ENCODE results near the gene ACOT7. TPM values are rescaled to one million over a fixed set of nuclear protein-coding genes. Genes with fewer than 3 reads are reported as not detected.

ACOT7 gene
- polyA plus RNA-seq, 1 donor, result 28.1 TPM

GRCh38 chr1:6251233-6251632 is 142.3 kb downstream of the ACOT7 start:
- DNase-seq, result no peak

- no peak for DNase-seq
These were observed 143.6 kb downstream of the ACOT7 start for GRCh38 chr1:6249739-6250689.

- DNase-seq, result no peak
These were observed 144.4 kb downstream of the ACOT7 start for GRCh38 chr1:6248932-6249738.

- DNase-seq, result no peak
These were observed 145.3 kb downstream of the ACOT7 start for GRCh38 chr1:6248161-6248776.

GRCh38 chr1:6247651-6248050 is 145.9 kb downstream of the ACOT7 start:
- no peak for DNase-seq

GRCh38 chr1:6246497-6247467 is 146.8 kb downstream of the ACOT7 start:
- no peak for DNase-seq

- no peak for DNase-seq
These were observed 147.6 kb downstream of the ACOT7 start for GRCh38 chr1:6245869-6246496.

- DNase-seq, result peak; percentile 76
These were observed 148.3 kb downstream of the ACOT7 start for GRCh38 chr1:6245086-6245868.

GRCh38 chr1:6244401-6245049 is 149.0 kb downstream of the ACOT7 start:
- no peak for DNase-seq

GRCh38 chr1:6243993-6244392 is 149.6 kb downstream of the ACOT7 start, which contains the start of gene HES3:
Gene HES3, plus strand, starts transcription at chr1:6244179. Its CDS starts 187 bp downstream, at chr1:6244366.
- DNase-seq, result no peak

- no peak for DNase-seq
These were observed 150.3 kb downstream of the ACOT7 start for GRCh38 chr1:6243053-6243834.

GRCh38 chr1:6241887-6242740 is 151.5 kb downstream of the ACOT7 start:
- DNase-seq, result no peak

GRCh38 chr1:6241107-6241886 is 152.3 kb downstream of the ACOT7 start:
- no peak for DNase-seq

GRCh38 chr1:6239950-6240768 is 153.4 kb downstream of the ACOT7 start:
- no peak for DNase-seq

- DNase-seq, result no peak
These were observed 154.3 kb downstream of the ACOT7 start for GRCh38 chr1:6239213-6239752.

Data from left kidney (tissue), 2 donors.